ENCODE measurements around the gene MLXIP.

The MLXIP gene

GRCh38 chr12:122150127-122150681 is 71.6 kb downstream of the MLXIP start:
- H3K4me3 ChIP-seq = no peak overlapping the region
- no peak for DNase-seq
- intact Hi-C loops (cut with DNase I; ENCODE audit: low total_unique reads) = no loop called here
- H3K27me3 ChIP-seq = no peaks in the 10 kb centered on the region
- H3K9me3 ChIP-seq = no peaks in the 10 kb centered on the region
- no peak for TF ChIP-seq CTCF (IDR thresholded peaks at IDR 0.05)
- no peaks in the 10 kb centered on the region for H3K4me1 ChIP-seq
- H3K27ac ChIP-seq = no peak overlapping the region
- peaks cover 0 to 13% (median 0%) of the 10 kb centered on the region in 3 donors for H3K36me3 ChIP-seq

- intact Hi-C loops (cut with DNase I; ENCODE audit: low total_unique reads) = no loop called here
- Histone ChIP-seq H3K36me3 (no peaks in the 10 kb centered on the region), H3K9me3 (no peaks in the 10 kb centered on the region), H3K27ac (no peak overlapping the region), H3K4me3 (no peak overlapping the region), H3K4me1 (no peaks in the 10 kb centered on the region), H3K27me3 (no peaks in the 10 kb centered on the region)
- DNase-seq = no peak
- TF ChIP-seq CTCF (IDR thresholded peaks at IDR 0.05) = no peak
Measured at GRCh38 chr12:122152754-122153153, 74.2 kb downstream of the MLXIP start.

GRCh38 chr12:122155705-122156104 is 77.1 kb downstream of the MLXIP start:
- Histone ChIP-seq H3K4me1 (no peaks in the 10 kb centered on the region), H3K36me3 (no peaks in the 10 kb centered on the region), H3K4me3 (no peak overlapping the region), H3K27me3 (no peaks in the 10 kb centered on the region), H3K9me3 (no peaks in the 10 kb centered on the region), H3K27ac (no peak overlapping the region)
- no peak for DNase-seq
- intact Hi-C loops (cut with DNase I; ENCODE audit: low total_unique reads) = no loop called here
- no peak for TF ChIP-seq CTCF (IDR thresholded peaks at IDR 0.05)

- no peak overlapping the region for H3K4me3 ChIP-seq
- DNase-seq = no peak
- H3K9me3 ChIP-seq = no peaks in the 10 kb centered on the region
- no peak overlapping the region for H3K27ac ChIP-seq
- no peak for TF ChIP-seq CTCF (IDR thresholded peaks at IDR 0.05)
- intact Hi-C loops (cut with DNase I; ENCODE audit: low total_unique reads) = no loop called here
- no peaks in the 10 kb centered on the region for H3K27me3 ChIP-seq
- no peaks in the 10 kb centered on the region for H3K36me3 ChIP-seq
- no peaks in the 10 kb centered on the region for H3K4me1 ChIP-seq
Measured at GRCh38 chr12:122158700-122159285, 80.2 kb downstream of the MLXIP start.

GRCh38 chr12:122159882-122160281 is 81.3 kb downstream of the MLXIP start:
- intact Hi-C loops (cut with DNase I; ENCODE audit: low total_unique reads) = no loop called here
- H3K36me3 ChIP-seq = no peaks in the 10 kb centered on the region
- TF ChIP-seq CTCF (IDR thresholded peaks at IDR 0.05) = no peak
- H3K27me3 ChIP-seq = no peaks in the 10 kb centered on the region
- DNase-seq = no peak
- H3K4me1 ChIP-seq = no peaks in the 10 kb centered on the region
- no peak overlapping the region for H3K27ac ChIP-seq
- H3K4me3 ChIP-seq = no peak overlapping the region
- H3K9me3 ChIP-seq = no peaks in the 10 kb centered on the region
